ENCODE measurements around the gene BRAT1.
"Not testable (repeated sequence)": the region's sequence is repeated elsewhere in the genome, so short reads cannot be mapped to it uniquely, and the experiment has no call there.

Gene BRAT1

GRCh38 chr7:2537981-2538851, 17.1 kb downstream of the BRAT1 start:
- Histone ChIP-seq H3K27ac (no peak overlapping the region), H3K36me3 (peaks cover 53% of the 10 kb centered on the region), H3K9me3 (ENCODE audit: severe bottlenecking) (no peaks in the 10 kb centered on the region), H3K27me3 (ENCODE audit: insufficient read depth, low read depth, severe bottlenecking) (no peaks in the 10 kb centered on the region), H3K4me3 (ENCODE audit: low read depth, low read length) (no peak overlapping the region)
- DNase-seq: peak; percentile 22
- no peak for TF ChIP-seq CTCF (IDR thresholded peaks at IDR 0.05; ENCODE audit: low read depth, low read length)

- peaks cover 35% of the 10 kb centered on the region for H3K36me3 ChIP-seq
- H3K27me3 ChIP-seq (ENCODE audit: insufficient read depth, low read depth, severe bottlenecking); DNase-seq; H3K27ac ChIP-seq; H3K4me3 ChIP-seq (ENCODE audit: low read depth, low read length); H3K9me3 ChIP-seq (ENCODE audit: severe bottlenecking): not testable (repeated sequence)
Observed at GRCh38 chr7:2535872-2536627, 19.3 kb downstream of the BRAT1 start.

GRCh38 chr7:2534214-2534613, 21.1 kb downstream of the BRAT1 start:
- H3K4me3 ChIP-seq (ENCODE audit: low read depth, low read length); H3K27me3 ChIP-seq (ENCODE audit: insufficient read depth, low read depth, severe bottlenecking); H3K27ac ChIP-seq; H3K9me3 ChIP-seq (ENCODE audit: severe bottlenecking); DNase-seq: not testable (repeated sequence)
- H3K36me3 ChIP-seq: peaks cover 20% of the 10 kb centered on the region

- H3K27ac ChIP-seq; DNase-seq; H3K9me3 ChIP-seq (ENCODE audit: severe bottlenecking); H3K27me3 ChIP-seq (ENCODE audit: insufficient read depth, low read depth, severe bottlenecking); H3K4me3 ChIP-seq (ENCODE audit: low read depth, low read length): not testable (repeated sequence)
- peaks cover 20% of the 10 kb centered on the region for H3K36me3 ChIP-seq
Observed at GRCh38 chr7:2533566-2533965, 21.8 kb downstream of the BRAT1 start.

GRCh38 chr7:2532816-2533215, 22.5 kb downstream of the BRAT1 start:
- peaks cover 18% of the 10 kb centered on the region for H3K36me3 ChIP-seq
- H3K4me3 ChIP-seq (ENCODE audit: low read depth, low read length); H3K27ac ChIP-seq; H3K9me3 ChIP-seq (ENCODE audit: severe bottlenecking); DNase-seq; H3K27me3 ChIP-seq (ENCODE audit: insufficient read depth, low read depth, severe bottlenecking): not testable (repeated sequence)

- not testable (repeated sequence) for DNase-seq; H3K9me3 ChIP-seq (ENCODE audit: severe bottlenecking); H3K4me3 ChIP-seq (ENCODE audit: low read depth, low read length); H3K27ac ChIP-seq; H3K27me3 ChIP-seq (ENCODE audit: insufficient read depth, low read depth, severe bottlenecking)
- H3K36me3 ChIP-seq: peaks cover 18% of the 10 kb centered on the region
Observed at GRCh38 chr7:2532199-2532772, 23.0 kb downstream of the BRAT1 start.

GRCh38 chr7:2531796-2532110, 23.6 kb downstream of the BRAT1 start:
- H3K27me3 ChIP-seq (ENCODE audit: insufficient read depth, low read depth, severe bottlenecking); H3K27ac ChIP-seq; H3K4me3 ChIP-seq (ENCODE audit: low read depth, low read length); H3K9me3 ChIP-seq (ENCODE audit: severe bottlenecking); DNase-seq: not testable (repeated sequence)
- peaks cover 22% of the 10 kb centered on the region for H3K36me3 ChIP-seq

- not testable (repeated sequence) for H3K27me3 ChIP-seq (ENCODE audit: insufficient read depth, low read depth, severe bottlenecking); DNase-seq; H3K27ac ChIP-seq; H3K4me3 ChIP-seq (ENCODE audit: low read depth, low read length); H3K9me3 ChIP-seq (ENCODE audit: severe bottlenecking)
- peaks cover 28% of the 10 kb centered on the region for H3K36me3 ChIP-seq
Observed at GRCh38 chr7:2530994-2531795, 24.1 kb downstream of the BRAT1 start.
